Measurements from ENCODE around the gene FOXN4. TPM values are rescaled to one million over a fixed set of nuclear protein-coding genes. Genes with fewer than 3 reads are reported as not detected.

FOXN4 gene
- polyA plus RNA-seq, 1 donor from 2014 or later, result 0.14 TPM

- Histone ChIP-seq H3F3A (ENCODE audit: insufficient read depth, low read length, poor library complexity, severe bottlenecking) (no peaks in the 10 kb centered on the region), H3K27me3 (ENCODE audit: insufficient read depth, low read depth, low read length) (no peaks in the 10 kb centered on the region), H3K79me2 (replicated peaks; ENCODE audit: insufficient read depth, low read length) (no peaks in the 10 kb centered on the region), H2AFZ (ENCODE audit: low read depth, low read length) (no peak overlapping the region), H3K9me3 (ENCODE audit: low read length) (no peaks in the 10 kb centered on the region), H4K20me1 (ENCODE audit: insufficient read depth) (no peaks in the 10 kb centered on the region), H3K9ac (ENCODE audit: low read length) (no peak overlapping the region), H3K9me2 (ENCODE audit: insufficient read depth, low read length) (no peaks in the 10 kb centered on the region), H3K27ac (ENCODE audit: low read length) (no peak overlapping the region), H3K4me3 (ENCODE audit: low read length) (no peak overlapping the region), H3K36me3 (ENCODE audit: insufficient read depth, low read length) (no peaks in the 10 kb centered on the region), H3K4me2 (ENCODE audit: low read length) (no peak overlapping the region)
- TF ChIP-seq CTCF (IDR thresholded peaks at IDR 0.05; ENCODE audit: poor library complexity, severe bottlenecking) (no peak), REST (IDR thresholded peaks at IDR 0.05; ENCODE audit: borderline replicate concordance) (no peak), POLR2AphosphoS5 (IDR thresholded peaks at IDR 0.05) (no peak), RAD21 (conservative IDR thresholded peaks at IDR 0.05) (no peak), SMC3 (conservative IDR thresholded peaks at IDR 0.05; ENCODE audit: poor library complexity) (no peak), EP300 (conservative IDR thresholded peaks at IDR 0.05; ENCODE audit: poor library complexity, severe bottlenecking) (no peak), EZH2 (IDR thresholded peaks at IDR 0.05; ENCODE audit: borderline replicate concordance, insufficient read depth, low read length, poor library complexity, severe bottlenecking) (no peak), MXI1 (conservative IDR thresholded peaks at IDR 0.05; ENCODE audit: poor library complexity, severe bottlenecking) (no peak), TAF1 (IDR thresholded peaks at IDR 0.05; ENCODE audit: low read depth) (no peak)
Measured at GRCh38 chr12:109296431-109296830, 12.7 kb downstream of the FOXN4 start.

- Histone ChIP-seq H3K9me2 (ENCODE audit: insufficient read depth, low read length) (no peaks in the 10 kb centered on the region), H4K20me1 (ENCODE audit: insufficient read depth) (no peaks in the 10 kb centered on the region), H3K9me3 (ENCODE audit: low read length) (no peaks in the 10 kb centered on the region), H3K27me3 (ENCODE audit: insufficient read depth, low read depth, low read length) (no peaks in the 10 kb centered on the region), H3K4me2 (ENCODE audit: low read length) (no peak overlapping the region), H3K27ac (ENCODE audit: low read length) (no peak overlapping the region), H3F3A (ENCODE audit: insufficient read depth, low read length, poor library complexity, severe bottlenecking) (no peaks in the 10 kb centered on the region), H2AFZ (ENCODE audit: low read depth, low read length) (no peak overlapping the region), H3K9ac (ENCODE audit: low read length) (no peak overlapping the region), H3K79me2 (replicated peaks; ENCODE audit: insufficient read depth, low read length) (no peaks in the 10 kb centered on the region), H3K36me3 (ENCODE audit: insufficient read depth, low read length) (no peaks in the 10 kb centered on the region), H3K4me3 (ENCODE audit: low read length) (no peak overlapping the region)
- TF ChIP-seq EP300 (conservative IDR thresholded peaks at IDR 0.05; ENCODE audit: poor library complexity, severe bottlenecking) (no peak), RAD21 (conservative IDR thresholded peaks at IDR 0.05) (no peak), MXI1 (conservative IDR thresholded peaks at IDR 0.05; ENCODE audit: poor library complexity, severe bottlenecking) (no peak), SMC3 (conservative IDR thresholded peaks at IDR 0.05; ENCODE audit: poor library complexity) (no peak), POLR2AphosphoS5 (IDR thresholded peaks at IDR 0.05) (no peak), EZH2 (IDR thresholded peaks at IDR 0.05; ENCODE audit: borderline replicate concordance, insufficient read depth, low read length, poor library complexity, severe bottlenecking) (no peak), CTCF (IDR thresholded peaks at IDR 0.05; ENCODE audit: poor library complexity, severe bottlenecking) (no peak), REST (IDR thresholded peaks at IDR 0.05; ENCODE audit: borderline replicate concordance) (no peak), TAF1 (IDR thresholded peaks at IDR 0.05; ENCODE audit: low read depth) (no peak)
Measured at GRCh38 chr12:109295764-109296425, 13.2 kb downstream of the FOXN4 start.

All from neural cell (in vitro differentiated cells).